Hematopoietic multipotent progenitor cell treated with erythropoietin and hydrocortisone succinate and interleukin-3 and kit ligand, for 17 days (in vitro differentiated cells): ENCODE results near the gene HMGXB3.
"Not testable (repeated sequence)": the region's sequence is repeated elsewhere in the genome, so short reads cannot be mapped to it uniquely, and the experiment has no call there.

Experiments
- DNase-seq: peaks from one replicate; pipeline ENCODE4 v3.0.0-alpha.2; 2015; ENCODE audit warnings: low spot score

The HMGXB3 gene

GRCh38 chr5:150068961-150069645 lies 68.6 kb downstream of the HMGXB3 start:
- no peak for DNase-seq

- DNase-seq = no peak
These were observed 69.4 kb downstream of the HMGXB3 start for GRCh38 chr5:150069672-150070627.

GRCh38 chr5:150070821-150071220 lies 70.3 kb downstream of the HMGXB3 start:
- DNase-seq = no peak

GRCh38 chr5:150073086-150073625 lies 72.6 kb downstream of the HMGXB3 start:
- no peak for DNase-seq

GRCh38 chr5:150073677-150074076 lies 73.1 kb downstream of the HMGXB3 start:
- DNase-seq = no peak

GRCh38 chr5:150075233-150075632 lies 74.7 kb downstream of the HMGXB3 start:
- DNase-seq = no peak

GRCh38 chr5:150075806-150076205 lies 75.3 kb downstream of the HMGXB3 start:
- DNase-seq = no peak

- DNase-seq = no peak
These were observed 76.5 kb downstream of the HMGXB3 start for GRCh38 chr5:150077060-150077459.

- DNase-seq = no peak
These were observed 77.7 kb downstream of the HMGXB3 start for GRCh38 chr5:150077996-150078801.

- no peak for DNase-seq
These were observed 78.5 kb downstream of the HMGXB3 start for GRCh38 chr5:150078802-150079689.

GRCh38 chr5:150079909-150080461 lies 79.4 kb downstream of the HMGXB3 start:
- DNase-seq = no peak

GRCh38 chr5:150080696-150081435 lies 80.3 kb downstream of the HMGXB3 start:
- no peak for DNase-seq

GRCh38 chr5:150081541-150082283 lies 81.2 kb downstream of the HMGXB3 start:
- DNase-seq = no peak

- no peak for DNase-seq
These were observed 81.8 kb downstream of the HMGXB3 start for GRCh38 chr5:150082374-150082773.

- no peak for DNase-seq
These were observed 82.3 kb downstream of the HMGXB3 start for GRCh38 chr5:150082889-150083288.

GRCh38 chr5:150084754-150085153 lies 84.2 kb downstream of the HMGXB3 start:
- not testable (repeated sequence) for DNase-seq

GRCh38 chr5:150085191-150085912 lies 84.8 kb downstream of the HMGXB3 start:
- no peak for DNase-seq

GRCh38 chr5:150085950-150086715 lies 85.6 kb downstream of the HMGXB3 start, which contains the start of gene CSF1R:
CSF1R (minus strand) TSS chr5:150086554; CDS start chr5:150086427, 127 bp downstream.
- no peak for DNase-seq
